SU-DHL-6 (cell line): ENCODE measurements around the gene GLYATL3.

ENCODE experiments used
- H2AFZ ChIP-seq: fragments of 200-600 bp; sonication (generic); 2 replicates; pipeline ENCODE4 v1.6.1; 2014; ENCODE audit warnings: low read depth, mild to moderate bottlenecking, moderate library complexity, mixed read lengths, antibody characterized with exemption, low read length; ENCODE audit not compliant: severe bottlenecking
- H3F3A ChIP-seq: fragments of 200-600 bp; shearing (Covaris generic); 2 replicates; pipeline ENCODE4 v1.6.0; 2016; ENCODE audit warnings: antibody characterized with exemption, mild to moderate bottlenecking; ENCODE audit not compliant: insufficient read depth
- H3K27ac ChIP-seq: fragments of 200-600 bp; sonication (generic); 2 replicates; pipeline ENCODE4 v1.5.1; 2016; ENCODE audit warnings: low read depth, mild to moderate bottlenecking, low read length, moderate library complexity, mixed read lengths
- H3K27me3 ChIP-seq: fragments of 200-600 bp; sonication (generic), shearing (Covaris generic); 2 replicates; pipeline ENCODE4 v1.6.0; 2014; ENCODE audit warnings: mild to moderate bottlenecking, low read length
- H3K36me3 ChIP-seq: fragments of 200-600 bp; sonication (generic); 2 replicates; pipeline ENCODE4 v1.6.1; 2014; ENCODE audit warnings: mild to moderate bottlenecking, low read length, mixed read lengths
- H3K4me2 ChIP-seq: fragments of 300-600, 200-600 bp; shearing (Covaris generic), sonication (generic); 2 replicates; pipeline ENCODE4 v1.6.0; 2014; ENCODE audit warnings: low read length, low read depth, mild to moderate bottlenecking; ENCODE audit not compliant: poor library complexity, severe bottlenecking
- H3K4me3 ChIP-seq: fragments of 200-600 bp; sonication (generic); 2 replicates; pipeline ENCODE4 v1.5.1; 2014; ENCODE audit warnings: antibody characterized with exemption, low read length, mild to moderate bottlenecking, mixed read lengths; ENCODE audit not compliant: insufficient read depth, poor library complexity, severe bottlenecking
- H3K79me2 ChIP-seq: fragments of 200-600 bp; sonication (generic); 2 replicates; pipeline ENCODE4 v1.6.1; 2014; ENCODE audit warnings: mild to moderate bottlenecking, low read length, moderate library complexity; ENCODE audit not compliant: insufficient read depth
- H3K9ac ChIP-seq: fragments of 200-600 bp; sonication (generic); 2 replicates; pipeline ENCODE4 v1.7.0; 2014; ENCODE audit warnings: mild to moderate bottlenecking, low read length
- H3K9me2 ChIP-seq: fragments of 200-600 bp; sonication (generic); replicated peaks from 2 replicates; pipeline ENCODE4 v1.6.1; 2014; ENCODE audit warnings: low read length; ENCODE audit not compliant: insufficient read depth
- H3K9me3 ChIP-seq: fragments of 200-600 bp; sonication (generic); 2 replicates; pipeline ENCODE4 v1.6.1; 2014; ENCODE audit warnings: low read length, mixed read lengths; ENCODE audit not compliant: insufficient read depth
- H4K20me1 ChIP-seq: fragments of 200-600 bp; sonication (generic); 2 replicates; pipeline ENCODE4 v1.6.1; 2014; ENCODE audit warnings: low read depth, mild to moderate bottlenecking, antibody characterized with exemption, low read length, moderate library complexity, mixed read lengths
- CTCF ChIP-seq: fragments of 200-600 bp; sonication (generic); IDR thresholded peaks from one replicate; pipeline ENCODE4 v1.5.1; 2017; ENCODE audit warnings: antibody characterized with exemption, mild to moderate bottlenecking, low read length, moderate library complexity; ENCODE audit not compliant: insufficient read depth, poor library complexity, severe bottlenecking
- EZH2phosphoT487 ChIP-seq: fragments of 200-600 bp; sonication (generic), shearing (Covaris generic); conservative IDR thresholded peaks from 2 replicates; pipeline ENCODE4 v1.6.1; 2018; ENCODE audit warnings: mild to moderate bottlenecking, antibody characterized with exemption, low read length, moderate library complexity, mixed read lengths

GLYATL3 gene

GRCh38 chr6:49548613-49549304 is 49.0 kb downstream of the GLYATL3 start:
- Histone ChIP-seq H3K79me2 (no peaks in the 10 kb centered on the region), H3K4me2 (no peak overlapping the region), H3K4me3 (no peak overlapping the region), H3K27ac (no peak overlapping the region), H2AFZ (no peak overlapping the region), H3K9ac (no peak overlapping the region), H3K27me3 (no peaks in the 10 kb centered on the region), H3K9me2 (no peaks in the 10 kb centered on the region), H3F3A (no peaks in the 10 kb centered on the region), H3K36me3 (no peaks in the 10 kb centered on the region), H3K9me3 (no peaks in the 10 kb centered on the region), H4K20me1 (no peaks in the 10 kb centered on the region)
- no peak for TF ChIP-seq CTCF
- no peak for TF ChIP-seq EZH2phosphoT487

- Histone ChIP-seq H3K4me3 (no peak overlapping the region), H2AFZ (no peak overlapping the region), H4K20me1 (no peaks in the 10 kb centered on the region), H3K27me3 (no peaks in the 10 kb centered on the region), H3K27ac (no peak overlapping the region), H3K79me2 (no peaks in the 10 kb centered on the region), H3K9ac (no peak overlapping the region), H3K9me3 (no peaks in the 10 kb centered on the region), H3K4me2 (no peak overlapping the region), H3K36me3 (no peaks in the 10 kb centered on the region), H3K9me2 (no peaks in the 10 kb centered on the region), H3F3A (no peaks in the 10 kb centered on the region)
- TF ChIP-seq EZH2phosphoT487 = no peak
- no peak for TF ChIP-seq CTCF
Observed at GRCh38 chr6:49549691-49550491, 50.2 kb downstream of the GLYATL3 start.

DNA sequence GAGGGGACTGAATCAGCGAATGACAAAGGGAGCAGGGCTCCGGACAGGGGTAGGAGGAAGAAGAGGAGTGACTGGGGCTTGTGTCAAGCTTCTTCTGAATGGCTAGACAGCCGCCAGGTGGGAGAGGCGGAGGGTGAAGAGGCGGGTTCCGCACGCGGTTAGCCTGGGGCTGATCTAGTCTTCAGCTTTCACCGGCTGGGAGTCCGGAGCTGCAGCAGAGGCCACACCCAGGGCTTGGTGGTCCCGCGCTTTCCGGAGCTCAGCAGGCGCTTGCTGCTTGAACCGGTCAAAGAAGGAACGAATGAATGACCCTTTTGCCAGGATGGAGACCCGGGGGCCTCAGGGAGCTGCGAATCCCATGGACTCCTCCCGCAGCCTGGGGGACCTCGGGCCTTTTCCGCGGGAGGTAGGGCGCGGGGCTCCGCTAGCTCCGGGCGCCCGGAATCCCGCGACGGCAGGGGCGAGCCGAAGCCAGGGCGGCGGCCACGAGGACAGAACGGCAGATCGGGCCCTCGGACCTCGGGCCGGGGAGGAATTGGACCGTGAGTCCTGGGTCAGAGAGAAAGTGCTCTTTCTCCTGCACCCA is 50.9 kb downstream of the GLYATL3 start, which contains the start of gene C6orf141:
Gene C6orf141 (plus strand): TSS at position 177 of the 586 bp plus-strand sequence. CDS start 125 bp downstream, at position 302.
- H3K9me3 ChIP-seq = no peaks in the 10 kb centered on the region
- H3F3A ChIP-seq = no peaks in the 10 kb centered on the region
- TF ChIP-seq EZH2phosphoT487 = no peak
- TF ChIP-seq CTCF = no peak
- H2AFZ ChIP-seq = no peak within 1 kb of the TSS
- no peak within 1 kb of the TSS for H3K4me2 ChIP-seq
- no peak within 1 kb of the TSS for H3K9ac ChIP-seq
- no peaks in the 10 kb centered on the region for H3K9me2 ChIP-seq
- H3K79me2 ChIP-seq = no peaks in the 10 kb centered on the region
- no peaks in the 10 kb centered on the region for H3K27me3 ChIP-seq
- H3K27ac ChIP-seq = no peak within 1 kb of the TSS
- no peak within 1 kb of the TSS for H3K4me3 ChIP-seq
- no peaks in the 10 kb centered on the region for H3K36me3 ChIP-seq
- no peaks in the 10 kb centered on the region for H4K20me1 ChIP-seq
